Activated B cell treated with CpG ODN at 0.5 μM for 24 hours (primary cell): ENCODE measurements around the gene RAB19. TPM values are rescaled to one million over a fixed set of nuclear protein-coding genes. Genes with fewer than 3 reads are reported as not detected.

Experiments
- ATAC-seq: fragments of 200-7000 bp; cut with Tn5 transposase; one replicate; pipeline ENCODE4 v1.10.0; 2021; ENCODE audit warnings: low read depth, mild to moderate bottlenecking, moderate library complexity
- CTCF ChIA-PET: fragments of 350-600 bp; sonication (Branson Sonifier 250); formaldehyde crosslinking; loops from one replicate; lab custom pipeline; 2021; ENCODE audit warnings: antibody characterized with exemption; lab: Charles Lee
- POLR2A ChIA-PET: fragments of 350-600 bp; sonication (Branson Sonifier 250); formaldehyde crosslinking; loops from one replicate; lab custom pipeline; 2021; ENCODE audit warnings: antibody characterized with exemption; lab: Charles Lee
- DNase-seq: peaks from one replicate; pipeline ENCODE4 v3.0.0; 2022
- H3K27ac Mint-ChIP-seq: one replicate; pipeline ENCODE4 v1.8.0; 2020; ENCODE audit warnings: mixed read lengths
- H3K27me3 Mint-ChIP-seq: one replicate; pipeline ENCODE4 v1.8.0; 2021; ENCODE audit warnings: mixed read lengths
- H3K36me3 Mint-ChIP-seq: one replicate; pipeline ENCODE4 v1.8.0; 2021; ENCODE audit warnings: low read depth, mixed read lengths
- H3K4me1 Mint-ChIP-seq: one replicate; pipeline ENCODE4 v1.8.0; 2021; ENCODE audit warnings: mixed read lengths
- H3K4me3 Mint-ChIP-seq: one replicate; pipeline ENCODE4 v1.8.0; 2020; ENCODE audit warnings: mild to moderate bottlenecking, mixed read lengths
- H3K9me3 Mint-ChIP-seq: one replicate; pipeline ENCODE4 v1.8.0; 2020; ENCODE audit warnings: mixed read lengths
- CTCF ChIP-seq: fragments of 200-600 bp; IDR thresholded peaks from one replicate; pipeline ENCODE4 v1.8.0; 2022; ENCODE audit warnings: antibody characterized with exemption, mild to moderate bottlenecking
- intact Hi-C: fragments of 100-400 bp; cut with micrococcal nuclease; formaldehyde crosslinking; loops from one replicate; pipeline ENCODE4 v1.15.1; 2024
- total RNA-seq: library from RNA; stranded (reverse); gene quantifications from 2 replicates; pipeline ENCODE4 v1.2.3, GENCODE V29; 2022

The RAB19 gene
- total RNA-seq, 1 donor from 2014 or later = 0.55 TPM

GRCh38 chr7:140439359-140439758 lies 35.5 kb downstream of the RAB19 start:
- Mint-ChIP-seq H3K27ac (no peak overlapping the region), H3K27me3 (no peaks in the 10 kb centered on the region), H3K4me3 (no peak overlapping the region), H3K36me3 (no peaks in the 10 kb centered on the region), H3K4me1 (peaks cover 3% of the 10 kb centered on the region), H3K9me3 (no peaks in the 10 kb centered on the region)
- no peak for TF ChIP-seq CTCF
- DNase-seq (no peak), ATAC-seq (no peak)
- ChIA-PET CTCF (no interaction called here), POLR2A (no interaction called here)
- intact Hi-C loops = no loop called here

- H3K27ac Mint-ChIP-seq = no peak overlapping the region
- no peaks in the 10 kb centered on the region for H3K27me3 Mint-ChIP-seq
- ATAC-seq (no peak), DNase-seq (no peak)
- ChIA-PET POLR2A (no interaction called here), CTCF (no interaction called here)
- H3K4me1 Mint-ChIP-seq = peaks cover 3% of the 10 kb centered on the region
- intact Hi-C loops = loop anchor here (10.0 kb wide), 1 partner anchor 46 kb away; the partner anchor contains the start of gene SLC37A3
- no peaks in the 10 kb centered on the region for H3K9me3 Mint-ChIP-seq
- no peaks in the 10 kb centered on the region for H3K36me3 Mint-ChIP-seq
- no peak for TF ChIP-seq CTCF
- no peak overlapping the region for H3K4me3 Mint-ChIP-seq
Measured at GRCh38 chr7:140440593-140440992, 36.7 kb downstream of the RAB19 start.

GRCh38 chr7:140441519-140441918 lies 37.7 kb downstream of the RAB19 start:
- Mint-ChIP-seq H3K36me3 (no peaks in the 10 kb centered on the region), H3K4me1 (peaks cover 3% of the 10 kb centered on the region), H3K27me3 (no peaks in the 10 kb centered on the region), H3K27ac (no peak overlapping the region), H3K4me3 (no peak overlapping the region), H3K9me3 (no peaks in the 10 kb centered on the region)
- CTCF ChIA-PET = no interaction called here
- no peak for ATAC-seq
- no peak for DNase-seq
- POLR2A ChIA-PET = interaction anchor here (0.7 kb wide), 1 partner anchor 573 kb away, joined by 6 read pairs; the partner anchor contains the start of gene MRPS33
- intact Hi-C loops = loop anchor here (10.0 kb wide), 1 partner anchor 47 kb away; the partner anchor contains the start of gene SLC37A3
- TF ChIP-seq CTCF = no peak

GRCh38 chr7:140446467-140446866 lies 42.6 kb downstream of the RAB19 start:
- CTCF ChIA-PET = no interaction called here
- Mint-ChIP-seq H3K27me3 (no peaks in the 10 kb centered on the region), H3K27ac (no peak overlapping the region), H3K9me3 (no peaks in the 10 kb centered on the region), H3K36me3 (peaks cover 2% of the 10 kb centered on the region), H3K4me1 (peaks cover 21% of the 10 kb centered on the region), H3K4me3 (no peak overlapping the region)
- DNase-seq (no peak), ATAC-seq (no peak)
- POLR2A ChIA-PET = no interaction called here
- intact Hi-C loops = loop anchor here (10.0 kb wide), 1 partner anchor 52 kb away; the partner anchor contains the start of gene SLC37A3
- TF ChIP-seq CTCF = no peak

GRCh38 chr7:140447841-140448240 lies 44.0 kb downstream of the RAB19 start:
- H3K9me3 Mint-ChIP-seq = no peaks in the 10 kb centered on the region
- H3K27me3 Mint-ChIP-seq = no peaks in the 10 kb centered on the region
- ATAC-seq (no peak), DNase-seq (no peak)
- H3K4me1 Mint-ChIP-seq = peaks cover 24% of the 10 kb centered on the region
- no peak for TF ChIP-seq CTCF
- H3K36me3 Mint-ChIP-seq = peaks cover 14% of the 10 kb centered on the region
- no peak overlapping the region for H3K27ac Mint-ChIP-seq
- CTCF ChIA-PET = no interaction called here
- POLR2A ChIA-PET = no interaction called here
- no peak overlapping the region for H3K4me3 Mint-ChIP-seq
- intact Hi-C loops = loop anchor here (10.0 kb wide), 1 partner anchor 53 kb away; the partner anchor contains the start of gene SLC37A3
